Endothelial cell of umbilical vein (primary cell): ENCODE measurements around the gene TULP4. TPM values are rescaled to one million over a fixed set of nuclear protein-coding genes. Genes with fewer than 3 reads are reported as not detected.

Source experiments
- BruUV-seq: library from RNA; stranded (reverse); fragments of 400-500 nt; replicated peaks from 2 replicates; lab custom pipeline; 2021; lab: Mats Ljungman, UMichigan
- CTCF ChIA-PET: fragments of 300-600, 350-600 bp; sonication (Branson Sonifier 250); formaldehyde crosslinking; loops from one replicate; lab custom pipeline; 2021; ENCODE audit warnings: antibody characterized with exemption, inconsistent platforms; lab: Charles Lee
- POLR2A ChIA-PET: fragments of 300-600, 350-600 bp; sonication (Branson Sonifier 250); formaldehyde crosslinking; loops from one replicate; lab custom pipeline; 2021; ENCODE audit warnings: antibody characterized with exemption, inconsistent platforms; lab: Charles Lee
- DNase-seq: peaks from one replicate; pipeline ENCODE4 v3.0.0-alpha.2; 2011; ENCODE audit warnings: low read depth, low spot score
- FAIRE-seq: peaks from 2 replicates; lab custom pipeline; 2011; peaks lifted over from hg19 to GRCh38; lab: Jason Lieb, UNC
- H2AFZ ChIP-seq: 2 replicates; pipeline ENCODE4 v1.6.0; 2012; ENCODE audit warnings: low read depth, low read length, control low read depth, inconsistent platforms
- H3K27ac ChIP-seq: 2 replicates; pipeline ENCODE4 v1.5.1; 2011; ENCODE audit warnings: low read depth, mild to moderate bottlenecking, control low read depth, low read length, moderate library complexity; ENCODE audit not compliant: insufficient read depth
- H3K27me3 ChIP-seq, 2 experiments: 2 replicates each; pipeline versions ENCODE4 v1.6.0 to v1.6.1; 2011; ENCODE audit warnings: low read length in 2 of 2, mixed read lengths in 1 of 2; ENCODE audit not compliant: control insufficient read depth in 2 of 2, insufficient read depth in 2 of 2
- H3K36me3 ChIP-seq, 2 experiments: 2 replicates in 1 of 2; 3 replicates in 1 of 2; pipeline ENCODE4 v1.5.1; 2011; ENCODE audit warnings: low read length in 2 of 2, mild to moderate bottlenecking in 1 of 2, moderate library complexity in 1 of 2; ENCODE audit not compliant: control insufficient read depth in 2 of 2, insufficient read depth in 2 of 2; ENCODE audit errors: extremely low read depth in 1 of 2
- H3K4me1 ChIP-seq: 3 replicates; pipeline ENCODE4 v1.5.1; 2011; ENCODE audit warnings: mild to moderate bottlenecking, low read length; ENCODE audit not compliant: control insufficient read depth, insufficient read depth; ENCODE audit errors: extremely low read depth
- H3K4me2 ChIP-seq: 2 replicates; pipeline ENCODE4 v1.6.1; 2011; ENCODE audit warnings: low read length, control low read depth, mixed read lengths; ENCODE audit not compliant: insufficient read depth
- H3K4me3 ChIP-seq, 3 experiments: fragments of 200-600 bp in 1 of 3; sonication (generic), shearing (Covaris generic) in 1 of 3; replicated peaks in 1 of 3; 2 replicates each; pipeline ENCODE4 v1.5.1; 2011 to 2016; ENCODE audit warnings: control low read depth in 3 of 3, low read length in 3 of 3, mild to moderate bottlenecking in 2 of 3, inconsistent platforms in 1 of 3, low read depth in 1 of 3, moderate library complexity in 1 of 3; ENCODE audit not compliant: insufficient read depth in 1 of 3
- H3K79me2 ChIP-seq: 2 replicates; pipeline ENCODE4 v1.6.0; 2012; ENCODE audit warnings: low read length, inconsistent platforms; ENCODE audit not compliant: control insufficient read depth, insufficient read depth
- H3K9ac ChIP-seq: replicated peaks from 2 replicates; pipeline ENCODE3; 2011; ENCODE audit warnings: low read length, control low read depth; ENCODE audit not compliant: insufficient read depth; ENCODE audit errors: extremely low read depth
- H3K9me1 ChIP-seq: replicated peaks from 3 replicates; pipeline ENCODE4 v1.6.0; 2011; ENCODE audit warnings: mild to moderate bottlenecking, low read length; ENCODE audit not compliant: control insufficient read depth, insufficient read depth; ENCODE audit errors: extremely low read depth
- H3K9me3 ChIP-seq: replicated peaks from 2 replicates; pipeline ENCODE4 v1.5.1; 2012; ENCODE audit warnings: low read length, inconsistent platforms; ENCODE audit not compliant: control insufficient read depth, insufficient read depth
- H4K20me1 ChIP-seq: replicated peaks from 2 replicates; pipeline ENCODE3; 2011; ENCODE audit warnings: mild to moderate bottlenecking, low read length; ENCODE audit not compliant: control insufficient read depth, insufficient read depth; ENCODE audit errors: extremely low read depth
- EZH2 ChIP-seq: IDR thresholded peaks from 2 replicates; pipeline ENCODE4 v1.6.1; 2012; ENCODE audit warnings: borderline replicate concordance, low read depth, mild to moderate bottlenecking, moderate library complexity, low read length, inconsistent platforms; ENCODE audit not compliant: severe bottlenecking
- FOS ChIP-seq: IDR thresholded peaks from 2 replicates; pipeline ENCODE4 v1.6.1; 2011; ENCODE audit warnings: mild to moderate bottlenecking, low read length, moderate library complexity, borderline replicate concordance; ENCODE audit not compliant: insufficient read depth
- GATA2 ChIP-seq: IDR thresholded peaks from 2 replicates; pipeline ENCODE4 v1.7.0; 2011; ENCODE audit warnings: low read depth, mild to moderate bottlenecking, moderate library complexity, mixed read lengths, low read length; ENCODE audit not compliant: insufficient read length, insufficient read depth
- JUN ChIP-seq: IDR thresholded peaks from 2 replicates; pipeline ENCODE4 v1.6.1; 2011; ENCODE audit warnings: borderline replicate concordance, low read depth; ENCODE audit not compliant: insufficient read length, insufficient read depth
- MYC ChIP-seq: IDR thresholded peaks from one replicate; pipeline ENCODE4 v1.6.1; 2011; ENCODE audit warnings: mild to moderate bottlenecking, low read depth, low read length
- POLR2A ChIP-seq: IDR thresholded peaks from 2 replicates; pipeline ENCODE4 v1.6.1; 2012; ENCODE audit warnings: low read depth, mild to moderate bottlenecking, control low read depth, low read length
- POLR2AphosphoS5 ChIP-seq: IDR thresholded peaks from 2 replicates; pipeline ENCODE4 v1.6.1; 2012; ENCODE audit warnings: low read depth, mild to moderate bottlenecking, control low read depth, low read length, moderate library complexity; ENCODE audit not compliant: insufficient read depth
- dilution Hi-C: fragments of 300-500 bp; cut with MboI; formaldehyde crosslinking; loops from one replicate; pipeline ENCODE4 v1.15.0; 2019; ENCODE audit warnings: low sequenced_read_pairs; ENCODE audit not compliant: extremely low pct_ligation_motif_present
- intact Hi-C: fragments of 100-400 bp; cut with micrococcal nuclease; formaldehyde crosslinking; loops from one replicate; pipeline ENCODE4 v1.10.0; 2022
- polyA plus RNA-seq, 4 experiments: library from polyadenylated mRNA; depleted of rRNA in 3 of 4; stranded (reverse) in 3 of 4; unstranded in 1 of 4; fragments of >200 nt; gene quantifications; 2 replicates each; pipeline versions ENCODE4 v1.2.1 to v1.2.3, GENCODE V29; 2011 to 2012; ENCODE audit warnings: missing spikeins in 1 of 4
- total RNA-seq: library from RNA; stranded (reverse); gene quantifications from 2 replicates; pipeline ENCODE4 v1.2.3, GENCODE V29; 2021
- TF ChIP-seq, protein P1 (sequence below): IDR thresholded peaks from 2 replicates; pipeline ENCODE4 v1.6.1; 2011; ENCODE audit not compliant: insufficient read depth, insufficient read length
- TF ChIP-seq, protein P2 (sequence below), 2 donors: IDR thresholded peaks; 1 replicate in 1 of 2; 2 replicates in 1 of 2; pipeline ENCODE4 v1.5.1; 2011; ENCODE audit warnings: low read length in 2 of 2, mild to moderate bottlenecking in 2 of 2, moderate library complexity in 2 of 2, control low read depth in 1 of 2, inconsistent platforms in 1 of 2, low read depth in 1 of 2; ENCODE audit not compliant: insufficient read depth in 1 of 2; ENCODE audit errors: extremely low read depth in 1 of 2

The TULP4 gene
- total and polyA plus RNA-seq, 2 donors (not counting 3 experiments of a cell fraction or from before 2014, with no cell fraction given): 10.8 to 55.1 TPM

GRCh38 chr6:158408552-158409130 lies 96.4 kb downstream of the TULP4 start:
- dilution Hi-C loops: no loop called here
- H4K20me1 ChIP-seq: no peaks in the 10 kb centered on the region
- intact Hi-C loops: loop anchor here (1.0 to 5.0 kb wide), 7 partner anchors 9 to 224 kb away; no protein-coding TSS in a partner anchor
- H3K27ac ChIP-seq: peak overlapping the region; percentile 94
- no peak overlapping the region for H2AFZ ChIP-seq
- POLR2A ChIA-PET: interaction anchor here (1.1 kb wide), 1 partner anchor 146 kb away, joined by 3 read pairs; no protein-coding TSS in a partner anchor
- H3K79me2 ChIP-seq: peaks cover 5% of the 10 kb centered on the region
- FAIRE-seq (peak; percentile 81), DNase-seq (peak; percentile 95)
- BruUV-seq: no TSS peak
- TF ChIP-seq POLR2A: peak; percentile 61
- TF ChIP-seq, protein P1, sequence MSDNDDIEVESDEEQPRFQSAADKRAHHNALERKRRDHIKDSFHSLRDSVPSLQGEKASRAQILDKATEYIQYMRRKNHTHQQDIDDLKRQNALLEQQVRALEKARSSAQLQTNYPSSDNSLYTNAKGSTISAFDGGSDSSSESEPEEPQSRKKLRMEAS: no peak
- TF ChIP-seq FOS: peak; percentile 60
- peak; percentile 65 for TF ChIP-seq GATA2
- TF ChIP-seq, protein P2, sequence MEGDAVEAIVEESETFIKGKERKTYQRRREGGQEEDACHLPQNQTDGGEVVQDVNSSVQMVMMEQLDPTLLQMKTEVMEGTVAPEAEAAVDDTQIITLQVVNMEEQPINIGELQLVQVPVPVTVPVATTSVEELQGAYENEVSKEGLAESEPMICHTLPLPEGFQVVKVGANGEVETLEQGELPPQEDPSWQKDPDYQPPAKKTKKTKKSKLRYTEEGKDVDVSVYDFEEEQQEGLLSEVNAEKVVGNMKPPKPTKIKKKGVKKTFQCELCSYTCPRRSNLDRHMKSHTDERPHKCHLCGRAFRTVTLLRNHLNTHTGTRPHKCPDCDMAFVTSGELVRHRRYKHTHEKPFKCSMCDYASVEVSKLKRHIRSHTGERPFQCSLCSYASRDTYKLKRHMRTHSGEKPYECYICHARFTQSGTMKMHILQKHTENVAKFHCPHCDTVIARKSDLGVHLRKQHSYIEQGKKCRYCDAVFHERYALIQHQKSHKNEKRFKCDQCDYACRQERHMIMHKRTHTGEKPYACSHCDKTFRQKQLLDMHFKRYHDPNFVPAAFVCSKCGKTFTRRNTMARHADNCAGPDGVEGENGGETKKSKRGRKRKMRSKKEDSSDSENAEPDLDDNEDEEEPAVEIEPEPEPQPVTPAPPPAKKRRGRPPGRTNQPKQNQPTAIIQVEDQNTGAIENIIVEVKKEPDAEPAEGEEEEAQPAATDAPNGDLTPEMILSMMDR (IDR thresholded peaks at IDR 0.05; ENCODE audit: extremely low read depth in 1 of 2, insufficient read depth in 1 of 2, low read depth in 1 of 2, low read length in 2 of 2): no peak
- TF ChIP-seq EZH2: no peak
- TF ChIP-seq JUN: no peak
- TF ChIP-seq POLR2AphosphoS5: peak; percentile 92
- no peak for TF ChIP-seq MYC
- CTCF ChIA-PET: interaction anchor here (0.7 to 2.9 kb wide), 8 partner anchors 10 to 197 kb away, joined by 3 to 14 read pairs (median 5); no protein-coding TSS in a partner anchor
- H3K36me3 ChIP-seq: no peaks in the 10 kb centered on the region
- H3K4me2 ChIP-seq: peak overlapping the region; percentile 48
- H3K9ac ChIP-seq: peak overlapping the region; percentile 65
- no peaks in the 10 kb centered on the region for H3K9me3 ChIP-seq
- H3K27me3 ChIP-seq: no peaks in the 10 kb centered on the region
- H3K4me1 ChIP-seq: peaks cover 54% of the 10 kb centered on the region
- no peaks in the 10 kb centered on the region for H3K9me1 ChIP-seq
- H3K4me3 ChIP-seq: no peak overlapping the region
